Muscle layer of colon (tissue), 2 donors: ENCODE data around the gene LCNL1.
A peak's percentile ranks its signal among the peaks of the same experiment; 100 is the strongest.

Source experiments
- H3K27ac ChIP-seq: one replicate; pipeline ENCODE4 v1.7.0; 2013; ENCODE audit warnings: low read depth, mild to moderate bottlenecking, low read length, moderate library complexity
- H3K27me3 ChIP-seq, 2 donors: one replicate each; pipeline ENCODE4 v1.7.0; 2013; ENCODE audit warnings: low read length in 2 of 2, mild to moderate bottlenecking in 2 of 2; ENCODE audit not compliant: insufficient read depth in 2 of 2, control insufficient read depth in 1 of 2
- H3K36me3 ChIP-seq: one replicate; pipeline ENCODE4 v1.7.0; 2013; ENCODE audit warnings: mild to moderate bottlenecking, low read length; ENCODE audit not compliant: insufficient read depth
- H3K4me1 ChIP-seq: one replicate; pipeline ENCODE4 v1.7.0; 2013; ENCODE audit warnings: mild to moderate bottlenecking, low read length; ENCODE audit not compliant: insufficient read depth
- H3K4me3 ChIP-seq, 2 donors: one replicate each; pipeline ENCODE4 v1.7.0; 2013; ENCODE audit warnings: low read length in 2 of 2, low read depth in 1 of 2, mild to moderate bottlenecking in 1 of 2, moderate library complexity in 1 of 2
- H3K9ac ChIP-seq: one replicate; pipeline ENCODE4 v1.7.0; 2013; ENCODE audit warnings: low read length
- H3K9me3 ChIP-seq: one replicate; pipeline ENCODE4 v1.7.0; 2013; ENCODE audit warnings: mild to moderate bottlenecking, low read length
- donor health status: abdominal sarcoma.
- donor health status: Adenocarcinoma of cecum.

LCNL1 gene

GRCh38 chr9:136992819-136993369, 10.1 kb downstream of the LCNL1 start:
- H3K4me1 ChIP-seq, result peaks cover 17% of the 10 kb centered on the region
- no peak overlapping the region for H3K9ac ChIP-seq
- H3K4me3 ChIP-seq, result peak overlapping the region; percentile 81 to 84
- H3K36me3 ChIP-seq, result no peaks in the 10 kb centered on the region
- H3K27ac ChIP-seq, result peak overlapping the region; percentile 76
- peaks cover 13 to 46% of the 10 kb centered on the region in 2 donors for H3K27me3 ChIP-seq
- H3K9me3 ChIP-seq, result no peaks in the 10 kb centered on the region

GRCh38 chr9:136994180-136994887, 11.5 kb downstream of the LCNL1 start:
- Histone ChIP-seq H3K9me3 (no peaks in the 10 kb centered on the region), H3K27ac (no peak overlapping the region), H3K9ac (no peak overlapping the region), H3K4me1 (peaks cover 17% of the 10 kb centered on the region), H3K4me3 (no peak overlapping the region), H3K36me3 (no peaks in the 10 kb centered on the region), H3K27me3 (peaks cover 13 to 46% of the 10 kb centered on the region in 2 donors)

- Histone ChIP-seq H3K9ac (no peak overlapping the region), H3K4me3 (no peak overlapping the region), H3K9me3 (no peaks in the 10 kb centered on the region), H3K27me3 (peaks cover 13 to 46% of the 10 kb centered on the region in 2 donors), H3K27ac (no peak overlapping the region), H3K36me3 (no peaks in the 10 kb centered on the region), H3K4me1 (peaks cover 17% of the 10 kb centered on the region)
These were observed 12.1 kb downstream of the LCNL1 start for GRCh38 chr9:136994888-136995230.

- H3K9me3 ChIP-seq, result no peaks in the 10 kb centered on the region
- H3K27ac ChIP-seq, result no peak overlapping the region
- no peak overlapping the region for H3K9ac ChIP-seq
These were observed 12.6 kb downstream of the LCNL1 start for GRCh38 chr9:136995362-136995761.

GRCh38 chr9:136995772-136996311, 13.0 kb downstream of the LCNL1 start:
- no peaks in the 10 kb centered on the region for H3K36me3 ChIP-seq
- no peaks in the 10 kb centered on the region for H3K9me3 ChIP-seq
- peaks cover 17% of the 10 kb centered on the region for H3K4me1 ChIP-seq
- no peak overlapping the region for H3K4me3 ChIP-seq
- H3K27me3 ChIP-seq, result peaks cover 13 to 46% of the 10 kb centered on the region in 2 donors
- H3K9ac ChIP-seq, result no peak overlapping the region
- H3K27ac ChIP-seq, result no peak overlapping the region

More at GRCh38 chr9:136995362-136995761, 12.6 kb downstream of the LCNL1 start:
- peaks cover 13 to 46% of the 10 kb centered on the region in 2 donors for H3K27me3 ChIP-seq
- no peaks in the 10 kb centered on the region for H3K36me3 ChIP-seq
- H3K4me3 ChIP-seq, result no peak overlapping the region
- H3K4me1 ChIP-seq, result peaks cover 17% of the 10 kb centered on the region

- H3K9me3 ChIP-seq, result no peaks in the 10 kb centered on the region
- no peak within 1 kb of the TSS for H3K4me3 ChIP-seq
- H3K36me3 ChIP-seq, result no peaks in the 10 kb centered on the region
- H3K4me1 ChIP-seq, result peaks cover 17% of the 10 kb centered on the region
- H3K27me3 ChIP-seq, result peaks cover 13 to 46% of the 10 kb centered on the region in 2 donors
- H3K27ac ChIP-seq, result no peak within 1 kb of the TSS
- H3K9ac ChIP-seq, result no peak within 1 kb of the TSS
These were observed 13.8 kb downstream of the LCNL1 start, which contains the start of gene CLIC3 for GRCh38 chr9:136996361-136997292. Gene CLIC3, minus strand, starts transcription at chr9:136996568. Its CDS starts 25 bp downstream, at chr9:136996543.

- H3K4me1 ChIP-seq, result peaks cover 17% of the 10 kb centered on the region
- H3K9ac ChIP-seq, result no peak overlapping the region
- no peak overlapping the region for H3K4me3 ChIP-seq
- H3K9me3 ChIP-seq, result no peaks in the 10 kb centered on the region
- H3K36me3 ChIP-seq, result no peaks in the 10 kb centered on the region
- H3K27me3 ChIP-seq, result peaks cover 13 to 46% of the 10 kb centered on the region in 2 donors
- H3K27ac ChIP-seq, result no peak overlapping the region
These were observed 14.6 kb downstream of the LCNL1 start for GRCh38 chr9:136997371-136997770.

- peaks cover 15% of the 10 kb centered on the region for H3K4me1 ChIP-seq
- H3K27ac ChIP-seq, result no peak overlapping the region
These were observed 15.0 kb downstream of the LCNL1 start for GRCh38 chr9:136997830-136998234.

GRCh38 chr9:137000177-137000930, 17.6 kb downstream of the LCNL1 start:
- no peak overlapping the region for H3K9ac ChIP-seq
- H3K4me1 ChIP-seq, result peaks cover 6% of the 10 kb centered on the region
- no peak overlapping the region for H3K27ac ChIP-seq
- H3K9me3 ChIP-seq, result no peaks in the 10 kb centered on the region
- no peaks in the 10 kb centered on the region for H3K36me3 ChIP-seq
- no peak overlapping the region for H3K4me3 ChIP-seq
- H3K27me3 ChIP-seq, result peaks cover 13 to 22% of the 10 kb centered on the region in 2 donors

More at GRCh38 chr9:136997830-136998234, 15.0 kb downstream of the LCNL1 start:
- no peaks in the 10 kb centered on the region for H3K36me3 ChIP-seq
- H3K4me3 ChIP-seq, result no peak overlapping the region
- H3K9me3 ChIP-seq, result no peaks in the 10 kb centered on the region
- no peak overlapping the region for H3K9ac ChIP-seq
- peaks cover 13 to 46% of the 10 kb centered on the region in 2 donors for H3K27me3 ChIP-seq

- Histone ChIP-seq H3K27me3 (peaks cover 3 to 5% of the 10 kb centered on the region in 2 donors), H3K4me1 (no peaks in the 10 kb centered on the region), H3K27ac (no peak overlapping the region), H3K36me3 (no peaks in the 10 kb centered on the region), H3K4me3 (no peak overlapping the region), H3K9me3 (no peaks in the 10 kb centered on the region), H3K9ac (no peak overlapping the region)
These were observed 19.3 kb downstream of the LCNL1 start for GRCh38 chr9:137001857-137002645.
